ENCODE data around the gene COL9A3.
A peak's percentile ranks its signal among the peaks of the same experiment; 100 is the strongest.

COL9A3 gene

DNA sequence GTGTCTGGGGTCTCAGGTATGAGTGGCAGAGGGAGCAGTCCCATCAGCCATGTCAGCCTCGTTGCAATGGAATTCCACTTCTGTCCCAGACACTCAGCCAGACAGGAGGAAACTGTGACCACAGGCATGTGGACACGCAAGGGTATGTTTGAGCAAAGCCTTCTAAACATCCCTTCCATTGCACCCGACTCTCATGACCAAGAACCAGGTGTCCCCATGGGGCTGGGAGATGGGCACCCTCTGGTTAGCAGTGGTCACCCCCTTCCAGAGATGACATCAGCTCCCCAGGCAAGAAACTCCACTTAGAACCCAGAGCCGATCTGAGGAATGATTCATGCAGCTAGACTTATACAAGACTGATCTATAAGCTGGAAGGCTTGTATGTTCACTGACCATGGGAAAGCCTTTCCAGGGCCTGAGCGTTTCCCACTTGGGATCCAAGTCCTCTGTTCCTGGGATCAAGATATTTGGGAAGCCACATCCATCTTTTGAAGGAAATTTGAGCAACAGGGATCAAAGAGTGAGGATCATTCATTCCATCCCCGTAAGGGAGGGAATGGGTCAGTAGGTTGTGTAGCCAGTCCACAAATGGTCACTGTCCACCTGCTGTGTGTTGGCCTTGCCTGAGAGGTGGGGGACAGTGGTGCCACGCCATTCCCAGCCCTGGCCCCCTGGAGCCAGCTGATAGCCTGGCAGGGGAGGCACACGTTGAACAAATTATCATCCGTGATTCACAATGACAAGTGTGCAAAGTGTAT is 24.5 kb upstream of the COL9A3 start:
- Histone ChIP-seq H3K9me3 (ENCODE audit: low read depth, low read length) (no peaks in the 10 kb centered on the region), H3K27ac (no peak overlapping the region), H3K4me3 (no peak overlapping the region), H3K9ac (ENCODE audit: insufficient read length) (no peak overlapping the region), H3K36me3 (ENCODE audit: insufficient read depth, low read length) (peaks cover under 1% of the 10 kb centered on the region; the same call in 1 of the 2 replicates)
- TF ChIP-seq POLR2AphosphoS5 (IDR thresholded peaks at IDR 0.05; ENCODE audit: borderline replicate concordance, low read depth, low read length) (no peak), FOXP2 (optimal IDR thresholded peaks at IDR 0.05; ENCODE audit: control extremely low read depth, extremely low read length, insufficient read depth) (no peak), EZH2 (IDR thresholded peaks at IDR 0.05) (no peak)
- no peak for DNase-seq (ENCODE audit: low read depth, low spot score)

DNA sequence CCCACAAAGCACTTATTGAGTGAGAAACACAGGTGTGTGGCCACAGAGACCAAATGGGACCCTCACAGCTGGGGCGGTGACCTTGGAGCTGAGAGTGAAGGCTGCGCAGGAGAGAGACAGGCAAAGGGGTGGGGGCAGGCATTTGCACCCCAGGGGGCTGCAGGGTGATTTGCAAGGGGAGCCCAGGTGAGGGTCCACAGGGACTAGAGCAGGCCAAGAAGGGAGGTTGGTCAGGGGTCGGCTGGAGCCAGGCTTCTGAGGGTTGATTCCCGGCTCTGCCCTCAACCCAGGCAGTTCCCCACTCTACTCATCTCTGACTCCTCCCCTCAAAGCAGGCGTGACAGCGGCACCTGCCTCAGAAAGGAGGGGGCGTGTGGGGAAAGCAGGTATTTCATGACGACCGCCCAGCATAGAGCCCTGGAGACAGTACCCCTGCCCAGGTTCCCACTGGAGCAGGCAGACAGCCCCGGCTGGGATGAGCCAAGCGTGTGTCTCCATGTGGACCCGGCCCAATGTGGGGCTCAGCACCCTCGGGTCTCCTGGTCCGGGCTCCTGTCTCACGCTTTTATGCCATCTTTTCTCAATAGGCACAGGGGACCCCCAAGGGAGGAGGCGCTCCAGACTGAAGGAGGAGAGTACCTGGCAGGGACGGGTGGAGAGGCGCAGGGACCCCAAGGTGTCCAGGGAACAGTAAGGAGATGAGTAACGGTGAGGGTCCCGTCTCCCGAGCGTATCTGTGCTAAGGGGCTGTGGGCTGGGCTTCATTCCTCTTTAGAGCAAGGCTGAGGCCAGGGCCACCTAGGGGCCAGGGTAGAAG is 23.7 kb upstream of the COL9A3 start:
- Histone ChIP-seq H3K9ac (ENCODE audit: insufficient read length) (no peak overlapping the region), H3K36me3 (ENCODE audit: insufficient read depth, low read length) (peaks cover 8% of the 10 kb centered on the region; the same call in 1 of the 2 replicates), H3K9me3 (ENCODE audit: low read depth, low read length) (no peaks in the 10 kb centered on the region), H3K27ac (no peak overlapping the region), H3K4me3 (no peak overlapping the region)
- DNase-seq (ENCODE audit: low read depth, low spot score) = no peak
- TF ChIP-seq EZH2 (IDR thresholded peaks at IDR 0.05) = no peak
- TF ChIP-seq FOXP2 (optimal IDR thresholded peaks at IDR 0.05; ENCODE audit: control extremely low read depth, extremely low read length, insufficient read depth) = no peak
- no peak for TF ChIP-seq POLR2AphosphoS5 (IDR thresholded peaks at IDR 0.05; ENCODE audit: borderline replicate concordance, low read depth, low read length)

DNA sequence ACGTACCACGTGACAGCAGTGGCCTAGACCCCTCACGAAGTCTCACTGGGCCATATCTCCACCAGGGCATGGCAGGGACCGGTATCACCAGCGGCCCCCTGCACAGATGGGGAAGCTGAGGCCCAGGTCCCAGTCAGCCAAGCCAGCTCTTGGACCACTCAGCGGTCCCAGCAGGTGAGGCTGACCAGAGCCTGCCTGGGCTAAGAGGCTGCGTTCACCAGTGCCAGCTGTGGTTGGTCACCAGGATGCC is 23.2 kb upstream of the COL9A3 start:
- TF ChIP-seq EZH2 (IDR thresholded peaks at IDR 0.05) = no peak
- no peak for TF ChIP-seq POLR2AphosphoS5 (IDR thresholded peaks at IDR 0.05; ENCODE audit: borderline replicate concordance, low read depth, low read length)
- no peak for TF ChIP-seq FOXP2 (optimal IDR thresholded peaks at IDR 0.05; ENCODE audit: control extremely low read depth, extremely low read length, insufficient read depth)
- peak overlapping the region; percentile 77 for H3K4me3 ChIP-seq
- no peak overlapping the region for H3K27ac ChIP-seq
- DNase-seq (ENCODE audit: low read depth, low spot score) = no peak
- no peaks in the 10 kb centered on the region for H3K9me3 ChIP-seq (ENCODE audit: low read depth, low read length)
- H3K36me3 ChIP-seq (ENCODE audit: insufficient read depth, low read length) = peaks cover 14% of the 10 kb centered on the region; the same call in 1 of the 2 replicates
- H3K9ac ChIP-seq (ENCODE audit: insufficient read length) = no peak overlapping the region

DNA sequence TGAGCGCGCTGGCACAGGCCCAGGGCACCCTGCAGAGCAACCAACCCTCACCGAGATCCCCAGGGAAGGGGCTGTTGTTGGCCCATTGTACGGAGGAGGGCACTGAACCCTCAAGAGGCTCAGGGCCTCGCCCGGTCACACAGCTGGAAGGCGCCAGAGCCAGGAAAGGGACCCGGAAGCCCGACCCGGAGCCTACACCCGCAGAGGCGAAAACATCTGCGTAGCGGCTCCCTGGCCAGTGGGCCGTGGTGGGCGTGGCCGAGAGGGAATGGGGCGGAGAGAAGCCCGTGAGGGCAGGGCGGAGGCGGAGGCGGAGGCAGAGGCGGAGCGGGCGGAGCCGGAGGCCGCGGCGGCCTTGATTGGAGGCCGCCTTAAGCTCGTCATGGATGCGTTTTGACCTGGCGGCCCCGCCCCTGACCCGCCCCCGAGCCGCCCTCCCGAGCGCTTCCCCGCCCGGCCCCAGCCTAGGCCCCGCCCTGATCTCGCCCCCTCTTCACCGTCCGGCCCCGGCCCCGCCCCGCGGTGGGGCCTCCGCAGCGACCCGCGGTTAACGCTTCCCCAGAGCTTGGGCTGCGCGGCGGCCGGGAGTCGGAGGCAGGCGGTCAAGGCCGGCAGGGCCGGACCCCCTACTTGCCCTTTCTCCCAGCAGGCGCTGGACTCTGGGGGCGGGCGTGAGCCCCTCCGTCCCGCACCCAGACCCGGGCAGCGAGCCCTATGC is 22.7 kb upstream of the COL9A3 start:
- Histone ChIP-seq H3K9me3 (ENCODE audit: low read depth, low read length) (no peaks in the 10 kb centered on the region), H3K27ac (peak overlapping the region; percentile 88), H3K4me3 (peak overlapping the region; percentile 91), H3K36me3 (ENCODE audit: insufficient read depth, low read length) (peaks cover 19% of the 10 kb centered on the region; the same call in 1 of the 2 replicates), H3K9ac (ENCODE audit: insufficient read length) (peak overlapping the region; percentile 76)
- no peak for DNase-seq (ENCODE audit: low read depth, low spot score)
- TF ChIP-seq POLR2AphosphoS5 (IDR thresholded peaks at IDR 0.05; ENCODE audit: borderline replicate concordance, low read depth, low read length) (peak; percentile 88), EZH2 (IDR thresholded peaks at IDR 0.05) (no peak)

DNA sequence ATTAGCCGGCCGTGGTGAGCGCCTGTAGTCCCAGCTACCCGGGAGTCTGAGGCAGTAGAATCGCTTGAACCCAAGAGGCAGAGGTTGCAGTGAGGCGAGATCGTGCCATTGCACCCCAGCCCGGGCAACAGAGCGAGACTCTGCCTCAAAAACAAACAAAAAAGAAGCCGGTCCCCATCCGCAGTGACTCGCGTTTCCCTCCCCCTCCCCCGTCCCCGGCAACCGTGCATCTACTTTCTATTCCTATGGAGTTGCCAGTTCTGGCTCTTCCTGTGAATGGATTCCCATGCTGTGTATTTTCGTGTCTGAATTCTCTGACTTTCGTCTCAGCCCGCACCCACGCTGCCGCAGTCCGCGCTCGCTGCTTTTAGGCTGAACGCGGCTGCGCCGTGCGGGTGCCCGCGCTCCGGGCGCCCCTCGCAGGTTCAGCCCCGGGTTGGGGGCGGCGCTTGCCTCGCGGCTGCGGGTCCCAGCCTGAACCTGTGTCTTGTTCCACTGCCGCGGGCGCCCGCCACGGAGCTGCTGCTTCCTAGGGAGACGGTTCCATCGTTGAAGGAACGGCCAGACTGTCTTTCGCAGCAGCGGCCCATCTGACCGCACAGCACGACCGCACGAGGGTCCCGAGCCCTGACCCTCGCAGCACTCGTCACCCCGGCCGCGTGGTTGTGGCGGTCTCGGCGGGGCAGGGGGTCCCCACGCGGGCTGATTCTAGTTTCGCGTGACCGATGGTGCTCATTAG is 21.7 kb upstream of the COL9A3 start:
- Histone ChIP-seq H3K4me3 (peak overlapping the region; percentile 91), H3K36me3 (ENCODE audit: insufficient read depth, low read length) (peaks cover 29% of the 10 kb centered on the region), H3K27ac (peak overlapping the region; percentile 88), H3K9me3 (ENCODE audit: low read depth, low read length) (no peaks in the 10 kb centered on the region), H3K9ac (ENCODE audit: insufficient read length) (peak overlapping the region; percentile 76)
- DNase-seq (ENCODE audit: low read depth, low spot score) = no peak
- TF ChIP-seq FOXP2 (optimal IDR thresholded peaks at IDR 0.05; ENCODE audit: control extremely low read depth, extremely low read length, insufficient read depth) (no peak), POLR2AphosphoS5 (IDR thresholded peaks at IDR 0.05; ENCODE audit: borderline replicate concordance, low read depth, low read length) (peak; percentile 74)

DNA sequence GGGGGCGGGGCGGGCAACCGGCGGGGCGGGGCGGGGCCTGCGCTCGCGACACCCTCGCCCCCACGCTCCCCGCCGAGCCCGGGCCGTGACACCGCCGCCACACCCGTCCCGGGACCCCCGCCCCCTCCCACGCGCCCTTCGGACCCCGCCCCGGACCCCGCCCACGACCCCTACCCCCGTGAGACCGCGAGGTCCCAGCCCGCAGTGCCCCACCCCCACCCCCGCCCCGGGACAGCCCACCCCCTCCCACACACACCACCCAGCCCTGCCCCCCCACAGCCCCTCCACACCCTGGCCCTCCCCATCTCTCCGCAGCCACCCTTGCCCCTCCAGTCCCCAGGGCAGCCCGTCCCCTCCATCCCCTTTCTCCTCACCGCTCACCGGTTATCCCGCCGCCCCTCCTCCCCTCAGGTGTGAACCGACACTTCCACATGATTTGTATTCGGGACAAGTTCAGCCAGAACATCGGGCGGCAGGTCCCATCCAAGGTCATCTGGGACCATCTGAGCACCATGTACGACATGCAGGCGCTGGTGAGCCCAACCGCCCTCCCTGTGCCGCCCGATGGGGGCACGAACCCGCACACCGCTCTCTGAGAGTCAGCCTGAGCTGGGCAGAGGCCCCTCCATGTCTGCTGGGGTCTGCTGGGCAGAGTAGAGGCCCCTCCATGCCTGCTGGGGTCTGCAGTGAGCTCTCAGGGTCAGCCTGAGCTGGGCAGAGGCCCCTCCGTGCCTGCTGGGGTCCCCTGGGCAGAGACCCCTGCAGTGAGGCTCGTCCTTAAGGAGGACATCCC is 20.0 kb upstream of the COL9A3 start:
- Histone ChIP-seq H3K9ac (ENCODE audit: insufficient read length) (peak overlapping the region; percentile 75), H3K4me3 (peak overlapping the region; percentile 81), H3K9me3 (ENCODE audit: low read depth, low read length) (no peaks in the 10 kb centered on the region), H3K27ac (peak overlapping the region; percentile 57; the same call in 1 of the 2 replicates), H3K36me3 (ENCODE audit: insufficient read depth, low read length) (peaks cover 36% of the 10 kb centered on the region)
- no peak for DNase-seq (ENCODE audit: low read depth, low spot score)
- TF ChIP-seq POLR2AphosphoS5 (IDR thresholded peaks at IDR 0.05; ENCODE audit: borderline replicate concordance, low read depth, low read length) (no peak), EZH2 (IDR thresholded peaks at IDR 0.05) (no peak), FOXP2 (optimal IDR thresholded peaks at IDR 0.05; ENCODE audit: control extremely low read depth, extremely low read length, insufficient read depth) (no peak)
